PC-3 (cell line): ENCODE measurements around the gene PAX5. TPM values are rescaled to one million over a fixed set of nuclear protein-coding genes. Genes with fewer than 3 reads are reported as not detected.

Source experiments
- ATAC-seq: fragments of 200-7000 bp; cut with Tn5 transposase; 2 replicates; pipeline ENCODE4 v1.9.1; 2020; ENCODE audit warnings: mild to moderate bottlenecking, moderate library complexity
- BruUV-seq: library from RNA; stranded (reverse); fragments of 400-500 nt; replicated peaks from 2 replicates; lab custom pipeline; 2021; lab: Mats Ljungman, UMichigan
- CTCF ChIA-PET: fragments of 300-600 bp; sonication (Branson Sonifier 250); formaldehyde crosslinking; loops from one replicate; lab custom pipeline; 2022; ENCODE audit warnings: antibody characterized with exemption; lab: Charles Lee
- POLR2A ChIA-PET: fragments of 300-600 bp; sonication (Branson Sonifier 250); formaldehyde crosslinking; loops from one replicate; lab custom pipeline; 2022; ENCODE audit warnings: antibody characterized with exemption; ENCODE audit not compliant: unreplicated experiment; lab: Charles Lee
- DNase-seq: peaks from one replicate; pipeline ENCODE4 v3.0.0-alpha.2; 2015
- H2AFZ ChIP-seq: fragments of 300-600 bp; sonication (generic); 2 replicates; pipeline ENCODE4 v1.6.0; 2016; ENCODE audit warnings: antibody characterized with exemption, low read length
- H3F3A ChIP-seq: fragments of 300-600 bp; sonication (generic); one replicate; pipeline ENCODE4 v1.6.0; 2017; ENCODE audit warnings: antibody characterized with exemption, low read length, control low read depth, mild to moderate bottlenecking; ENCODE audit not compliant: unreplicated experiment
- H3K27ac ChIP-seq: fragments of 300-600 bp; sonication (generic); 2 replicates; pipeline ENCODE4 v1.5.1; 2016; ENCODE audit warnings: mild to moderate bottlenecking, low read length
- H3K27me3 ChIP-seq: fragments of 300-600 bp; sonication (generic); 2 replicates; pipeline ENCODE4 v1.6.1; 2016; ENCODE audit warnings: low read length, mixed read lengths
- H3K36me3 ChIP-seq: fragments of 300-600 bp; sonication (generic); 2 replicates; pipeline ENCODE4 v1.6.1; 2016; ENCODE audit warnings: low read depth, mixed run types, low read length, mixed read lengths
- H3K4me1 ChIP-seq: fragments of 300-600 bp; sonication (generic); 2 replicates; pipeline ENCODE4 v1.5.1; 2016; ENCODE audit warnings: low read length; ENCODE audit not compliant: insufficient read depth
- H3K4me2 ChIP-seq: fragments of 300-600 bp; sonication (generic); 2 replicates; pipeline ENCODE4 v1.6.0; 2016; ENCODE audit warnings: low read length
- H3K4me3 ChIP-seq: fragments of 300-600 bp; sonication (generic); 2 replicates; pipeline ENCODE4 v1.5.1; 2016; ENCODE audit warnings: mild to moderate bottlenecking, low read length, mixed read lengths
- H3K79me2 ChIP-seq: fragments of 300-600 bp; sonication (generic); 2 replicates; pipeline ENCODE4 v1.6.1; 2017; ENCODE audit warnings: low read length, mixed read lengths
- H3K9ac ChIP-seq: fragments of 300-600 bp; sonication (generic); 2 replicates; pipeline ENCODE4 v1.6.0; 2016; ENCODE audit warnings: mild to moderate bottlenecking, low read length
- H3K9me2 ChIP-seq: fragments of 300-600 bp; sonication (generic); replicated peaks from 2 replicates; pipeline ENCODE4 v1.6.1; 2016; ENCODE audit warnings: mixed run types, low read length, mixed read lengths
- H3K9me3 ChIP-seq: fragments of 300-600 bp; sonication (generic); 2 replicates; pipeline ENCODE4 v1.6.1; 2016; ENCODE audit warnings: low read length, mixed read lengths
- H4K20me1 ChIP-seq: fragments of 300-600 bp; sonication (generic); 2 replicates; pipeline ENCODE4 v1.6.1; 2016; ENCODE audit warnings: low read length, mixed read lengths
- CTCF ChIP-seq: fragments of 300-600 bp; sonication (generic); conservative IDR thresholded peaks from 2 replicates; pipeline ENCODE4 v1.5.1; 2017; ENCODE audit warnings: antibody characterized with exemption, low read depth, mild to moderate bottlenecking, low read length
- EZH2 ChIP-seq: fragments of 300-600 bp; sonication (generic); IDR thresholded peaks from one replicate; pipeline ENCODE4 v1.6.1; 2017; ENCODE audit warnings: antibody characterized with exemption, mild to moderate bottlenecking, low read length; ENCODE audit not compliant: unreplicated experiment
- EZH2phosphoT487 ChIP-seq: fragments of 300-600 bp; sonication (generic); IDR thresholded peaks from 2 replicates; pipeline ENCODE4 v1.6.1; 2018; ENCODE audit warnings: mild to moderate bottlenecking, antibody characterized with exemption, low read length, borderline replicate concordance
- intact Hi-C: fragments of 100-400 bp; cut with micrococcal nuclease; formaldehyde crosslinking; loops from 2 replicates; pipeline ENCODE4 v1.9.0; 2023
- total RNA-seq: library from RNA; depleted of rRNA; stranded (reverse); fragments of >200 nt; gene quantifications from 2 replicates; pipeline ENCODE4 v1.2.3, GENCODE V29; 2014

PAX5 gene
- total RNA-seq, 1 experiment from 2014 or later, result not detected

- Histone ChIP-seq H3K27me3 (peaks cover 10% of the 10 kb centered on the region; the same call in 1 of the 2 replicates), H4K20me1 (no peaks in the 10 kb centered on the region), H3K9ac (no peak overlapping the region), H3F3A (no peaks in the 10 kb centered on the region), H3K9me3 (no peaks in the 10 kb centered on the region), H3K36me3 (no peaks in the 10 kb centered on the region), H3K4me2 (no peak overlapping the region), H3K9me2 (no peaks in the 10 kb centered on the region), H3K27ac (no peak overlapping the region), H3K4me3 (no peak overlapping the region), H3K79me2 (no peaks in the 10 kb centered on the region), H2AFZ (no peak overlapping the region), H3K4me1 (no peaks in the 10 kb centered on the region)
- TF ChIP-seq EZH2, result no peak
- intact Hi-C loops, result no loop called here
- ATAC-seq (no peak), DNase-seq (no peak)
- no TSS peak for BruUV-seq
- ChIA-PET CTCF (no interaction called here), POLR2A (no interaction called here)
Measured at GRCh38 chr9:37062336-37062735, 28.3 kb upstream of the PAX5 start.

- H3K4me3 ChIP-seq, result no peak overlapping the region
- no peaks in the 10 kb centered on the region for H3K9me3 ChIP-seq
- no peak overlapping the region for H3K27ac ChIP-seq
- ChIA-PET CTCF (interaction anchor here (0.6 kb wide), 1 partner anchor 34 kb away, joined by 3 read pairs; no protein-coding TSS in a partner anchor), POLR2A (no interaction called here)
- TF ChIP-seq EZH2phosphoT487 (no peak), CTCF (no peak), EZH2 (no peak)
- no TSS peak for BruUV-seq
- peaks cover 8% of the 10 kb centered on the region; the same call in 1 of the 2 replicates for H3K27me3 ChIP-seq
- H3K9me2 ChIP-seq, result no peaks in the 10 kb centered on the region
- DNase-seq, result peak; percentile 54
- H4K20me1 ChIP-seq, result no peaks in the 10 kb centered on the region
- H3F3A ChIP-seq, result no peaks in the 10 kb centered on the region
- H3K4me2 ChIP-seq, result no peak overlapping the region
- no peaks in the 10 kb centered on the region for H3K4me1 ChIP-seq
- ATAC-seq, result peak; percentile 77
- no peak overlapping the region for H3K9ac ChIP-seq
- intact Hi-C loops, result no loop called here
- no peaks in the 10 kb centered on the region for H3K36me3 ChIP-seq
- H2AFZ ChIP-seq, result peak overlapping the region; percentile 68
- no peaks in the 10 kb centered on the region for H3K79me2 ChIP-seq
Measured at GRCh38 chr9:37061768-37062167, 27.7 kb upstream of the PAX5 start.

GRCh38 chr9:37060833-37061232, 26.8 kb upstream of the PAX5 start:
- ChIA-PET CTCF (no interaction called here), POLR2A (no interaction called here)
- H3K9me3 ChIP-seq, result no peaks in the 10 kb centered on the region
- H3F3A ChIP-seq, result no peaks in the 10 kb centered on the region
- H3K27me3 ChIP-seq, result peaks cover 8% of the 10 kb centered on the region
- no peaks in the 10 kb centered on the region for H3K4me1 ChIP-seq
- DNase-seq, result no peak
- H3K27ac ChIP-seq, result no peak overlapping the region
- H3K9me2 ChIP-seq, result no peaks in the 10 kb centered on the region
- H4K20me1 ChIP-seq, result no peaks in the 10 kb centered on the region
- no peak overlapping the region for H3K4me2 ChIP-seq
- H3K36me3 ChIP-seq, result no peaks in the 10 kb centered on the region
- no peaks in the 10 kb centered on the region for H3K79me2 ChIP-seq
- H2AFZ ChIP-seq, result no peak overlapping the region
- no peak overlapping the region for H3K4me3 ChIP-seq
- no peak overlapping the region for H3K9ac ChIP-seq
- no peak for ATAC-seq
- intact Hi-C loops, result no loop called here
- TF ChIP-seq CTCF (no peak), EZH2phosphoT487 (no peak), EZH2 (no peak)
- no TSS peak for BruUV-seq
